ENCODE data around the gene MARVELD3. TPM values are rescaled to one million over a fixed set of nuclear protein-coding genes. Genes with fewer than 3 reads are reported as not detected.
"Not testable (repeated sequence)": the region's sequence is repeated elsewhere in the genome, so short reads cannot be mapped to it uniquely, and the experiment has no call there.

Gene MARVELD3
- total and polyA plus RNA-seq, 8 donors = 9.7 to 16.0 (median 12.8) TPM

DNA sequence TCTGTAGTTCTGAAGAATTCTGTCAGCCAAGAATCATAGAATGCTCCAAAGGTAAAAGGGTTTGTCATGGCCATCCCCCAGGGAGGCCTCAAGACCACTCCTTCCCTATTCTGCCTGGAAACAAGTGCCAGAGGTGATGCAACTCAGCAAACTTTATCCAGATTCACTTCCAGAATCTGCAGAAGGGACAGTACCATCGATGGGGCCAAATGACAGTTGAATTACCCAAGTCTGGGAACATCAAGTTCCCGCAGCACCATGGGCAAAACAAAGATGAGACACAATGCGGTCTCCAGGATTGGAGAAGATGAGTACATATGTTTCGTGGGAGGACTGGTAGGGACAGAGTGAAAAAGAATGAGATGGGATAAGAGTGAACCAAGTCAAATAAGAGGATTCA, 35.4 kb upstream of the MARVELD3 start:
- DNase-seq = no peak
- H3K4me1 ChIP-seq = no peaks in the 10 kb centered on the region
- no peak for ATAC-seq
- no peaks in the 10 kb centered on the region for H3K9me3 ChIP-seq
- FAIRE-seq = no peak
- no peak overlapping the region for H3K27ac ChIP-seq
- intact Hi-C loops (cut with DNase I) = no loop called here
- no peaks in the 10 kb centered on the region for H3K36me3 ChIP-seq
- WGBS, 2 donors = 80 to 82% methylated on average over 4 of the region's 4 CpGs
- no peak overlapping the region for H3K4me3 ChIP-seq
- no peak for TF ChIP-seq CTCF (IDR thresholded peaks at IDR 0.05)
- H3K27me3 ChIP-seq = no peaks in the 10 kb centered on the region

GRCh38 chr16:71591917-71592316, 34.1 kb upstream of the MARVELD3 start:
- 84 to 94% methylated on average over 2 of the region's 3 CpGs for whole genome bisulfite sequencing, 2 donors
- DNase-seq (no peak), ATAC-seq (no peak), FAIRE-seq (no peak)
- no peak for TF ChIP-seq CTCF (IDR thresholded peaks at IDR 0.05)
- no peak overlapping the region for H3K4me3 ChIP-seq
- H3K27me3 ChIP-seq = no peaks in the 10 kb centered on the region
- no peaks in the 10 kb centered on the region for H3K9me3 ChIP-seq
- H3K27ac ChIP-seq = no peak overlapping the region
- no peaks in the 10 kb centered on the region for H3K4me1 ChIP-seq
- intact Hi-C loops (cut with DNase I) = no loop called here
- H3K36me3 ChIP-seq = no peaks in the 10 kb centered on the region

DNA sequence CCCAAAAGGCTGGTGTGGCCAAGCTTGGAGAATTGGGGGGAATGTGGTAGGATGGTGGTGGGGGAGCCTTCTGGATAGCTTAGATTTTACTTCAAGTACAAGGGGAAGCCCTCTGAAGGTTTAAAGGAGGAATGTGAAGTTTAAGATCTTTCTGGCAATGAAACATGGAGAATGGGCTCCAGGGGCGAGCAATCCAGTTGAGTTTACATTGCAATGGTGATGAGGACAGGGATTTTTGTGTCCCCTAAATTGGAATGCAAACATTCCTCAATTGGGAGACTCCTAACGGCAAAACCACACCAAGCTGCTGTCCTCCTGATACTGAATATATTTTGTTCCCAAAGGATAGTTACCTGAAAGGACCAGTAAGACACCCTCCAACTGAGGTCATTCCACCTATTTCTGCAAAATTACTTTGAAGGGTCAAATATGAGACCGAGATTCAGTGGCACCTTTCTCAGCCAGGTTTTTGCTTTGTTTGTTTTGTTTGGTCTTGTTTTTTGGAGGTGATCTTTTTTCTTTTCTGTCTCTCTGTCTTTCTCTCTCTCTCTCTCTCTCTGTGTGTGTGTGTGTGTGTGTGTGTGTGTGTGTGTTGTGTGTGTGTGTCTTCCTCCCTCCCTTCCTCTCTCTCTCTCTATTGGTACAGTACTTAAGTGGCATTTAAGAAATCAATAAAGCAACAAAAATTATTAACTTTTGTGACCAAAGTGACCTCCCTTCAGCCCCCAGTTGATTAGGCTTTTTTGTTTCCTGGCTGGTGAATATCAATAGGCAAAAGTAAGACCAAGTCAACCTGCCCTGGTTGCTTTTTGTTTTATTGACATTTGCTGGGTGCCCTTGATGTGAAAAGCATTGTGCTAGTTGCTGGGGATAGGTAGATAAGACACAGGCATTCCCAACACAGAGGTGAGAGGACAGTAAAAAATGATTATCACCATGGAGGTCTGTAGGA, 32.7 kb upstream of the MARVELD3 start:
- TF ChIP-seq CTCF (IDR thresholded peaks at IDR 0.05) = no peak
- no peaks in the 10 kb centered on the region for H3K27me3 ChIP-seq
- H3K4me3 ChIP-seq = no peak overlapping the region
- FAIRE-seq (no peak), DNase-seq (no peak), ATAC-seq (peak in 3 of 4 donors; percentile 32 to 70 (median 43))
- 63 to 66% methylated on average over 3 of the region's 3 CpGs for WGBS, 2 donors
- no peaks in the 10 kb centered on the region for H3K4me1 ChIP-seq
- no peaks in the 10 kb centered on the region for H3K9me3 ChIP-seq
- no peaks in the 10 kb centered on the region for H3K36me3 ChIP-seq
- H3K27ac ChIP-seq = peak overlapping the region in 1 of 4 donors; percentile 8
- intact Hi-C loops (cut with DNase I) = no loop called here

- TF ChIP-seq CTCF (IDR thresholded peaks at IDR 0.05) = no peak
- intact Hi-C loops (cut with DNase I) = no loop called here
- peak overlapping the region in 1 of 4 donors; percentile 8 for H3K27ac ChIP-seq
- ATAC-seq (peak in 1 of 4 donors; percentile 17), FAIRE-seq (no peak), DNase-seq (no peak)
- no peaks in the 10 kb centered on the region for H3K4me1 ChIP-seq
- whole genome bisulfite sequencing, 2 donors = 56 to 62% methylated on average over 5 of the region's 5 CpGs
- H3K27me3 ChIP-seq = no peaks in the 10 kb centered on the region
- H3K9me3 ChIP-seq = no peaks in the 10 kb centered on the region
- no peak overlapping the region for H3K4me3 ChIP-seq
- no peaks in the 10 kb centered on the region for H3K36me3 ChIP-seq
Measured at GRCh38 chr16:71594000-71594646, 31.9 kb upstream of the MARVELD3 start.

DNA sequence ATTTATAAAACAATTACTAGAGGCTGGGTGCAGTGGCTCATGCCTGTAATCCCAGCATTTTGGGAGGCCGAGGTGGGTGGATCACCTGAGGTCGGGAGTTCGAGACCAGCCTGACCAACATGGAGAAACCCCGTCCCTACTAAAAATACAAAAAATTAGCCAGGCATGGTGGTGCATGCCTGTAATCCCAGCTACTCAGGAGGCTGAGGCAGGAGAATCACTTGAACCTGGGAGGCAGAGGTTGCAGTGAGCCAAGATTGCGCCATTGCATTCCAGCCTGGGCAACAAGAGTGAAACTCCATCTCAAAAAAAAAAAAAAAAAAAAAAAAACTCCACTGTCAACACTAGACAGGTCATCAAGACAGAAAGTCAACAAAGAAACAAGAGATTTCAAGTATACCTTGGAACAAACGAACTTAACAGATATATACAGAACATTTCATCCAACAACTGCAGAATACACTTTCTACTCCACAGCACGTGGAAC, 30.6 kb upstream of the MARVELD3 start:
- H3K4me1 ChIP-seq; DNase-seq; H3K27me3 ChIP-seq; H3K4me3 ChIP-seq; intact Hi-C loops (cut with DNase I); ATAC-seq; FAIRE-seq; H3K9me3 ChIP-seq; H3K36me3 ChIP-seq; H3K27ac ChIP-seq: not testable (repeated sequence)
- WGBS, 2 donors = 77 to 83% methylated on average over 6 to 7 of the region's 7 CpGs

GRCh38 chr16:71598426-71598825, 27.6 kb upstream of the MARVELD3 start:
- ATAC-seq; H3K27me3 ChIP-seq; H3K4me1 ChIP-seq; DNase-seq; H3K9me3 ChIP-seq; intact Hi-C loops (cut with DNase I); H3K36me3 ChIP-seq; H3K27ac ChIP-seq; H3K4me3 ChIP-seq; FAIRE-seq: not testable (repeated sequence)
- 30 to 50% methylated on average over 2 of the region's 2 CpGs for WGBS, 2 donors
